ENCODE results near the gene ARSG.
"Not testable (repeated sequence)": the region's sequence is repeated elsewhere in the genome, so short reads cannot be mapped to it uniquely, and the experiment has no call there.

Gene ARSG

DNA sequence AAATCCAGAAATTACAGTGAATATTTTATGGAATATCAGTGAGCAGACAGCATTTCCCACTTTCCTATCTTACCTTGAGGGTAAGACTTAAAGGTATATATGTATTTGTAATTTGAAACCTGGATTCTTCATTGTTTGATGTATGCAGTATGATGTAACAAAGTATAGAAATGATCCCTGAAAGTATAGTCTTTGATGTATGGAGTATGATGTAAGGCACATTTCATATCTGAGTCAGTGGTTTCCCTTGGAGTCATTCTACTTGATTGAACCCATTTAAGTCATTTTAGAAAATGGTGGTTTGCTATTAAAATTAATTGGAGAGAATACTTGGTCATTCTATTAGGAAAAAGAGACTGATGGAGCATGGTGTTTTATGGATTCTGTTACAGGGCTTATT, 33.4 kb upstream of the ARSG start:
- no peak overlapping the region for H3K4me3 ChIP-seq (ENCODE audit: low read depth in 1 of 2, low read length in 1 of 2)
- peaks cover 30 to 36% of the 10 kb centered on the region in 2 experiments for H3K4me1 ChIP-seq (ENCODE audit: control insufficient read depth in 1 of 2, insufficient read depth in 1 of 2, low read depth in 1 of 2, low read length in 1 of 2)
- H3K9me3 ChIP-seq: no peaks in the 10 kb centered on the region
- peaks cover 9% of the 10 kb centered on the region for H3K36me3 ChIP-seq
- no peak overlapping the region for H3K27ac ChIP-seq
- no peaks in the 10 kb centered on the region for H3K27me3 ChIP-seq
- no peak for TF ChIP-seq CTCF (IDR thresholded peaks at IDR 0.05)

DNA sequence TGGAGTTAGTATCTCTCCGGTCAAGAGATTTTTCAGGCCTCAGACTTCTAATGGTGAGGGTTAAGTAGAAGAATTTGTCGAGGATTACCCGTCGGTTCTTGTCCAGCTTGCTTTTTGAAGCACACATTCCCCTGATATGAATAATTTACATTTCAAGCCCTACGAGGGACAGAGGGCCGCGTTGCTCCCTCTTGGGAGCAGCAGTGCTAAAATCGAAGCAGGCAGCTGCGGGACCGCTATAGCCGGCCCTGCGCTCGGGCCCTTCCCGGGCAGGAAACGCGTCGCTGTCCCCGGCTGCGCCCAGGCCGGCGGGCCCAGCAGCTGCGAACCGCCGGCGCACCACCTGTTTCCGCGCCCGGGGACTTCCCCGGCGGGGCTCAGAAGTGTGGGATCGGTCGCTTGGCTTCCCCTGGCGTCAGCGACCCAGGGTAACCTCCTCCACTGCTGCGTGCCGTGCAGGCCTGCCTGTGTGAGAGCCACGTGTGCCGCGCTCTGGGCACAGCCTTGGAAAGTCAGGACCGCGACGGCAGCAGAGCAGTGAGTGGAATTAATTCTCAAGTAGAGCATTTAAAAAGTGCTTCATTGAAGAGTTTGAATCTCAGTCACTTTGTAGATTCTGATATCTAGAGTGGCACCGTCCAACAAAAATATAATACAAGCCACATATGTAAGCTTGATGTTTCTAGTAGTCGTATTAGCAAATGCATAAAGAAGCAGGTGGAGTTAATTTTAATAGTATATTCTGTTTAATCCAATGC, 32.2 kb upstream of the ARSG start:
- not testable (repeated sequence) for H3K4me3 ChIP-seq (ENCODE audit: low read depth in 1 of 2, low read length in 1 of 2); H3K36me3 ChIP-seq; H3K9me3 ChIP-seq; H3K27me3 ChIP-seq
- Histone ChIP-seq H3K4me1 (ENCODE audit: control insufficient read depth in 1 of 2, insufficient read depth in 1 of 2, low read depth in 1 of 2, low read length in 1 of 2) (peaks cover 37 to 46% of the 10 kb centered on the region in 2 experiments), H3K27ac (peak overlapping the region; percentile 56)

DNA sequence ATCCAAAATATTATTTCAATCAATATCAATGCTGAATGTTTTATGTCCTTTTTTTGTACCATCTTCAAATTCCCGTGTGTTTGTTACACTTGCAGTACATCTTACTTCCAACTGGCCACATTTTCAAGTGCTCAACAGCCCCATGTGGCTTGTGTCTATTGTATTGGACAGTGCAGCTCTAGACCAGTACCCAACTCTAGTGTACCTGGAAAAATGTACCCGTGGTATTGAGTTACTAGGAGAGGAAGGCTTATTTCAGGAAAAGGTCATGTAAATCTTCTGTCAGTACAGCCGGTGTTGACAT, 31.7 kb upstream of the ARSG start:
- not testable (repeated sequence) for H3K9me3 ChIP-seq; H3K36me3 ChIP-seq; H3K4me3 ChIP-seq (ENCODE audit: low read depth in 1 of 2, low read length in 1 of 2); H3K27me3 ChIP-seq
- peak overlapping the region; percentile 56 for H3K27ac ChIP-seq
- H3K4me1 ChIP-seq (ENCODE audit: control insufficient read depth in 1 of 2, insufficient read depth in 1 of 2, low read depth in 1 of 2, low read length in 1 of 2): peaks cover 37 to 46% of the 10 kb centered on the region in 2 experiments

DNA sequence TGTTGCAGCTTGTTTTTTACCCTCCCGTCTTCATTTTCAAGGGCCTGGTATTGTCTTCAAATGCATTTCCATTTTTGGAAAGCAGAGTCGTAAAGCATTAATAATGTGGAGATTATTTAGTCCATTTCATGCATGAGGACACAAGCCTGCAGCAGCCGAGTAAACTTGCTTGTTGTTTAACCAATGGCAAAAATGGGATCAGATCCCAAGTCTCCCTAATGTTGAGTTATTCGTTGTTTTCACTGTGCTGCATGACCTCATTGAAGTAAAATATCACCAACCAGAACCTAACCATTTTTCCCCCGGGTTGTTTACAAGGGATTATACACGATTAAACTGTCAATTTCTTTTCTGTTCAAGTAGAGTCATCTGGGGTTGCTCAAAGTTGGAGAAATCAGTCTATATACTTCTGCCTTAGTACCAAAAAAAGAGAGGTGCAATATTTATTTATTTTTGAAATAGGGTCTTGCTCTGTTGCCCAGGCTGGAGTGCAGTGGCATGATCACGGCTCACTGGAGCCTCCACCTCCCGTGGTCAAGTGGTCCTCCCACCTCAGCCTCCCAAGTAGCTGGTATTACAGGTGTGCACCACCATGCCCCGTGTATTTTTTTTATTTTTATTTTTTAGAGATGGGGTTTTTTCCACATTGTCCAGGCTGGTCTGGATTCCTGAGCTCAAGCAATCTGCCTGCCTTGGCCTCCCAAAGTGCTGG, 31.1 kb upstream of the ARSG start:
- H3K27ac ChIP-seq: no peak overlapping the region
- TF ChIP-seq CTCF (IDR thresholded peaks at IDR 0.05): no peak
- H3K36me3 ChIP-seq: peaks cover 10% of the 10 kb centered on the region
- peaks cover 36 to 43% of the 10 kb centered on the region in 2 experiments for H3K4me1 ChIP-seq (ENCODE audit: control insufficient read depth in 1 of 2, insufficient read depth in 1 of 2, low read depth in 1 of 2, low read length in 1 of 2)
- H3K4me3 ChIP-seq (ENCODE audit: low read depth in 1 of 2, low read length in 1 of 2): no peak overlapping the region
- no peaks in the 10 kb centered on the region for H3K9me3 ChIP-seq
- H3K27me3 ChIP-seq: no peaks in the 10 kb centered on the region

- Histone ChIP-seq H3K4me1 (ENCODE audit: control insufficient read depth in 1 of 2, insufficient read depth in 1 of 2, low read depth in 1 of 2, low read length in 1 of 2) (peaks cover 20 to 27% of the 10 kb centered on the region in 2 experiments), H3K36me3 (peaks cover 11% of the 10 kb centered on the region), H3K27ac (peak overlapping the region; percentile 59)
- H3K9me3 ChIP-seq; H3K4me3 ChIP-seq (ENCODE audit: low read depth in 1 of 2, low read length in 1 of 2); H3K27me3 ChIP-seq: not testable (repeated sequence)
Measured at GRCh38 chr17:68262467-68262866, 28.8 kb upstream of the ARSG start.

- not testable (repeated sequence) for H3K4me3 ChIP-seq (ENCODE audit: low read depth in 1 of 2, low read length in 1 of 2); H3K27me3 ChIP-seq; H3K9me3 ChIP-seq
- H3K4me1 ChIP-seq (ENCODE audit: control insufficient read depth in 1 of 2, insufficient read depth in 1 of 2, low read depth in 1 of 2, low read length in 1 of 2): peaks cover 20 to 27% of the 10 kb centered on the region in 2 experiments
- peak overlapping the region; percentile 59 for H3K27ac ChIP-seq
- peak; percentile 71 for TF ChIP-seq CTCF (IDR thresholded peaks at IDR 0.05)
- peaks cover 18% of the 10 kb centered on the region for H3K36me3 ChIP-seq
Measured at GRCh38 chr17:68263101-68263681, 28.1 kb upstream of the ARSG start.

GRCh38 chr17:68265833-68266232, 25.5 kb upstream of the ARSG start:
- H3K4me1 ChIP-seq (ENCODE audit: control insufficient read depth in 1 of 2, insufficient read depth in 1 of 2, low read depth in 1 of 2, low read length in 1 of 2): peaks cover 10 to 13% of the 10 kb centered on the region in 2 experiments
- not testable (repeated sequence) for H3K4me3 ChIP-seq (ENCODE audit: low read depth in 1 of 2, low read length in 1 of 2); H3K27ac ChIP-seq; H3K9me3 ChIP-seq; H3K27me3 ChIP-seq
- peaks cover 39% of the 10 kb centered on the region for H3K36me3 ChIP-seq
